Lung (tissue), 12 donors: ENCODE results near the gene TMIGD2. TPM values are rescaled to one million over a fixed set of nuclear protein-coding genes. Genes with fewer than 3 reads are reported as not detected.
"Not testable (repeated sequence)": the region's sequence is repeated elsewhere in the genome, so short reads cannot be mapped to it uniquely, and the experiment has no call there.

Experiments
- ATAC-seq: fragments of 200-7000 bp; cut with Tn5 transposase; one replicate; pipeline ENCODE4 v1.9.1; 2020; ENCODE audit warnings: moderate number of reproducible peaks; ENCODE audit not compliant: insufficient read depth, low FRiP score
- DNase-seq, 3 donors: peaks; one replicate each; pipeline ENCODE4 v3.0.0-alpha.2; 2013 to 2017
- H3K27ac ChIP-seq, 2 donors: one replicate each; pipeline ENCODE4 v1.5.1; 2013; ENCODE audit warnings: mild to moderate bottlenecking in 2 of 2, moderate library complexity in 2 of 2, control low read depth in 1 of 2, inconsistent platforms in 1 of 2, low read depth in 1 of 2, low read length in 1 of 2
- H3K27me3 ChIP-seq, 3 donors: one replicate each; pipeline ENCODE4 v1.5.1; 2013; ENCODE audit warnings: low read length in 2 of 3; ENCODE audit not compliant: control insufficient read depth in 3 of 3, insufficient read depth in 3 of 3
- H3K36me3 ChIP-seq, 4 donors: one replicate each; pipeline ENCODE4 v1.5.1; 2013; ENCODE audit warnings: low read length in 4 of 4, mild to moderate bottlenecking in 1 of 4, moderate library complexity in 1 of 4; ENCODE audit not compliant: control insufficient read depth in 4 of 4, insufficient read depth in 4 of 4
- H3K4me1 ChIP-seq, 5 donors: one replicate each; pipeline ENCODE4 v1.5.1; 2013; ENCODE audit warnings: low read length in 5 of 5, mild to moderate bottlenecking in 2 of 5, moderate library complexity in 1 of 5; ENCODE audit not compliant: control insufficient read depth in 5 of 5, insufficient read depth in 5 of 5
- H3K4me3 ChIP-seq: one replicate; pipeline ENCODE4 v1.5.1; 2013; ENCODE audit warnings: mild to moderate bottlenecking, control low read depth, moderate library complexity
- H3K9ac ChIP-seq, 2 donors: one replicate each; pipeline ENCODE4 v1.5.1; 2013; ENCODE audit warnings: low read length in 2 of 2, control low read depth in 1 of 2; ENCODE audit not compliant: insufficient read depth in 1 of 2
- H3K9me3 ChIP-seq, 4 donors: one replicate each; pipeline ENCODE4 v1.5.1; 2013; ENCODE audit warnings: low read length in 3 of 4, mild to moderate bottlenecking in 1 of 4, moderate library complexity in 1 of 4; ENCODE audit not compliant: control insufficient read depth in 4 of 4, insufficient read depth in 3 of 4
- WGBS, 2 donors: extraction: QIAGEN DNeasy Blood & Tissue Kit; methylation state at CpG; one replicate each; pipeline ENCODE4 v1.1.7; 2013; 5-methylcytosine and 5-hydroxymethylcytosine counted together
- polyA plus RNA-seq, 2 donors: library from polyadenylated mRNA; stranded (reverse); fragments of 200-250 nt; gene quantifications; one replicate each; pipeline ENCODE4 v1.2.1, GENCODE V29; 2013
- total RNA-seq, 2 donors: library from RNA; depleted of rRNA in 1 of 2; stranded (reverse); fragments of >200 nt in 1 of 2; gene quantifications; one replicate each; pipeline ENCODE4 v1.2.1, GENCODE V29; 2014 to 2021
- TF ChIP-seq, protein P1 (sequence below): IDR thresholded peaks from 2 replicates; pipeline ENCODE4 v1.5.1; 2012; ENCODE audit warnings: mild to moderate bottlenecking; ENCODE audit errors: control extremely low read depth, extremely low read depth
- donor health status: control.
- donor health status: control.
- donor health status: Bipolar disorder and iron deficiency.
- donor health status: healthy.
- donor health status: DM: yes; HTN: yes; CAD: no.

TMIGD2 gene
- total and polyA plus RNA-seq, 4 donors, result 0.34 to 1.7 (median 1.1) TPM

DNA sequence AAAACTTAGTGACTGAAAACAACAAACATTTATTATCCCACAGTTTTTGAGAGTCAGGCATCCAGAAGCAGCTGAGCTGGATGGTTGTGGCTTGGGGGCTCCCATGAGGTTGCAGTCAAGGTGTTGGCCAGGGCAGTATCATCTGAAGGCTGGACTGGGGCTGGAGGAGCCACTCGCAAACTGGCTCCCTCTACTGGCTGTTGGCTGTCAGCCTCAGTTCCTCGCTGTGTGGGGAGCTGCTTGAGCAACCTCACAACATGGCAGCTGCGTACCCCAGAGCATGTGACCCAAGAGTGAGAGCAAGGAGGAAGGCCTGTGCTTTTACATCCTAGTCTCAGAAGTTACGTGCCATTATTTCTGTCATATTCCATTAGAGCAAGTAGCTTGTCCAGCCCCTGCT is 45.6 kb downstream of the TMIGD2 start:
- 96 to 99% methylated on average over 4 of the region's 4 CpGs for WGBS, 2 donors
- H3K4me1 ChIP-seq, result no peaks in the 10 kb centered on the region
- TF ChIP-seq, protein P1, sequence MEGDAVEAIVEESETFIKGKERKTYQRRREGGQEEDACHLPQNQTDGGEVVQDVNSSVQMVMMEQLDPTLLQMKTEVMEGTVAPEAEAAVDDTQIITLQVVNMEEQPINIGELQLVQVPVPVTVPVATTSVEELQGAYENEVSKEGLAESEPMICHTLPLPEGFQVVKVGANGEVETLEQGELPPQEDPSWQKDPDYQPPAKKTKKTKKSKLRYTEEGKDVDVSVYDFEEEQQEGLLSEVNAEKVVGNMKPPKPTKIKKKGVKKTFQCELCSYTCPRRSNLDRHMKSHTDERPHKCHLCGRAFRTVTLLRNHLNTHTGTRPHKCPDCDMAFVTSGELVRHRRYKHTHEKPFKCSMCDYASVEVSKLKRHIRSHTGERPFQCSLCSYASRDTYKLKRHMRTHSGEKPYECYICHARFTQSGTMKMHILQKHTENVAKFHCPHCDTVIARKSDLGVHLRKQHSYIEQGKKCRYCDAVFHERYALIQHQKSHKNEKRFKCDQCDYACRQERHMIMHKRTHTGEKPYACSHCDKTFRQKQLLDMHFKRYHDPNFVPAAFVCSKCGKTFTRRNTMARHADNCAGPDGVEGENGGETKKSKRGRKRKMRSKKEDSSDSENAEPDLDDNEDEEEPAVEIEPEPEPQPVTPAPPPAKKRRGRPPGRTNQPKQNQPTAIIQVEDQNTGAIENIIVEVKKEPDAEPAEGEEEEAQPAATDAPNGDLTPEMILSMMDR, result no peak
- ATAC-seq, result no peak
- no peaks in the 10 kb centered on the region for H3K27me3 ChIP-seq
- no peak overlapping the region for H3K4me3 ChIP-seq
- H3K27ac ChIP-seq, result no peak overlapping the region
- DNase-seq, result no peak
- no peak overlapping the region for H3K9ac ChIP-seq
- H3K9me3 ChIP-seq, result peaks cover 0 to 12% (median 0%) of the 10 kb centered on the region in 4 donors
- H3K36me3 ChIP-seq, result peaks cover 14 to 58% (median 31%) of the 10 kb centered on the region in 4 donors

DNA sequence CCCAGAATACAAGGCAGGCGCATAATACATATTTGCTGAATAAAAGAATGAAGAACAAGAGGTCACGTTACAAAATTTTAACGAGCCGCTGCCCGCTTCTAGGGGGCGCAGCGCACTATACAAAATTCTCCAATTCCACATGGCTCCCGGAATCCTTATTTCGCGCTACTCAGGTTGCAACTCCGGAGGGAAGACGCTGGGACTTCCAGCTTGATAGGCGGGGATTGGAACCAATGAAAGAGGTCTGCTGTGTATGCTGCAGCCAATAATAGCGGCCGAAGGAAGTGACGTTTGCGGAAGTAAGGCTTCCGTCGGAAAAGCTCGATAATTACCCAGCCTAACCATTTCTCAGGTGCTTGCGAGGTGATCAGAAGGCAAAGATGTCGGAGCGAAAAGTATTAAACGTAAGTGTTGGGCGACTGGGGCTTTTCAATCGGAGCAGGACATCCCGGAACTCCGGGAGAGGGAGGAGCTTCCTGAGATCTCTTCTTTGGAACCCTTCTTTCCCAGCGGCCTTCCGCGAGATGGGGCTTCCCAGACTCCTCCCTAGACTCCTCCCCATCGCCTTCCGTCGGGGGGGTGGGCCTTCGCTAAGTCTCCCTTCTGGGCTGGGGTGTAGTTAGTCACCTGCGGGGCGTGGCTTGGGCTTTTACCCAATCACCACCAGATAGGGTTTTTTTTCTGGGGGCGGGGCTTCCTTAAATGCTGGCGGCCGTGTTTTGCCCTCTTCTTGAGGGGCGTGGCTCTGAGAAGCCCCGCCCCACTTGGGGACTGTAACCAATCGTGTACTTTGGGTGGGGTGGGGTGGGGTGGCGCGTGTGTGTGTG is 55.2 kb downstream of the TMIGD2 start, which contains the start of gene YJU2:
Gene YJU2, plus strand, starts transcription at position 314 of the 827 bp plus-strand sequence. Its CDS starts 67 bp downstream, at position 381.
- TF ChIP-seq, protein P1, result peak; percentile 49
- Histone ChIP-seq H3K9ac (peak within 1 kb of the TSS; percentile 74 to 91), H3K36me3 (peaks cover 11 to 27% (median 21%) of the 10 kb centered on the region in 4 donors), H3K27ac (peak within 1 kb of the TSS; percentile 93 to 98), H3K9me3 (no peaks in the 10 kb centered on the region), H3K4me1 (peaks cover 0 to 6% (median 0%) of the 10 kb centered on the region in 5 donors), H3K4me3 (peak within 1 kb of the TSS; percentile 72), H3K27me3 (no peaks in the 10 kb centered on the region)
- DNase-seq (peak; percentile 99), ATAC-seq (peak; percentile 98)
- WGBS, 2 donors, result 0% methylated on average over 43 to 45 of the region's 45 CpGs

DNA sequence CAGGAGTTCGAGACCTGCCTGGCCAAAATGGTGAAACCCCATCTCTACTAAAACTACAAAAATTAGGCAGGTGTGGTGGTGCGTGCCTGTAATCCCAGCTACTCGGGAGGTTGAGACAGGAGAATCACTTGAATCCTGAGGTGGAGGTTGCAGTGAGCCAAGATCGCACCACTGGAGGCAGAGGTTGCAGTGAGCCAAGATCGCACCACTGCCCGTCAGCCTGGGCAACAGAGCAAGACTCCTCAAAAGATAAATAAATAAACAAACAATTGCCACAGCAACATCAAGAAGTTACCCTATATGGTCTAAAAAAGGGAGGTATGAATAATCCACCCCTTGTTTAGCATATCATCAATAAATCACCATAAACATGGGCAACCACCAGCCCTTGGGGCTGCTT is 56.3 kb downstream of the TMIGD2 start:
- H3K27ac ChIP-seq, result not testable (repeated sequence)

More for the DNA sequence above, 56.3 kb downstream of the TMIGD2 start:
- H3K27me3 ChIP-seq, H3K9me3 ChIP-seq, H3K4me3 ChIP-seq, ATAC-seq, H3K4me1 ChIP-seq, H3K9ac ChIP-seq, DNase-seq: not testable (repeated sequence)
- WGBS, 2 donors, result 96 to 97% methylated on average over 6 of the region's 6 CpGs
- H3K36me3 ChIP-seq, result peaks cover 7 to 19% (median 15%) of the 10 kb centered on the region in 4 donors

Other genes with a start within 250 kb of the TMIGD2 start
- 10 to 100 TPM; 19.0 to 68.0 TPM for gene ZBTB7A, start 235.5 kb downstream of the TMIGD2 start, total RNA-seq
- 10 to 100 TPM; 13.4 to 20.1 TPM for gene ZBTB7A, start 235.5 kb downstream of the TMIGD2 start, polyA plus RNA-seq
- gene MAP2K2, start 178.3 kb downstream of the TMIGD2 start, total RNA-seq, result 100 to 1,000 TPM in 1 of 2 donors, 10 to 100 TPM in 1; 63.6 to 146 TPM
- 100 to 1,000 TPM; 120 to 181 TPM for gene MAP2K2, start 178.3 kb downstream of the TMIGD2 start, polyA plus RNA-seq
- gene CREB3L3, start 148.8 kb downstream of the TMIGD2 start, total RNA-seq, result not detected
- gene CREB3L3, start 148.8 kb downstream of the TMIGD2 start, polyA plus RNA-seq, result under 1 TPM in 1 of 2 donors, not detected in 1; 0.03 TPM
- 10 to 100 TPM; 10.2 to 29.3 TPM for gene SIRT6, start 119.8 kb downstream of the TMIGD2 start, total RNA-seq
- gene SIRT6, start 119.8 kb downstream of the TMIGD2 start, polyA plus RNA-seq, result 10 to 100 TPM; 29.1 to 36.5 TPM
- 1 to 10 TPM; 1.1 to 1.5 TPM for gene ANKRD24, start 119.7 kb downstream of the TMIGD2 start, total RNA-seq
- gene ANKRD24, start 119.7 kb downstream of the TMIGD2 start, polyA plus RNA-seq, result 1 to 10 TPM in 1 of 2 donors, under 1 TPM in 1; 0.68 to 2.4 TPM
- gene EBI3, start 72.9 kb downstream of the TMIGD2 start, total RNA-seq, result 1 to 10 TPM; 4.1 to 5.9 TPM
- gene EBI3, start 72.9 kb downstream of the TMIGD2 start, polyA plus RNA-seq, result 10 to 100 TPM in 1 of 2 donors, 1 to 10 TPM in 1; 6.9 to 92.7 TPM
- 10 to 100 TPM; 11.2 to 24.1 TPM for gene YJU2, start 55.3 kb downstream of the TMIGD2 start, total RNA-seq
- gene YJU2, start 55.3 kb downstream of the TMIGD2 start, polyA plus RNA-seq, result 10 to 100 TPM; 28.9 to 44.2 TPM
- gene SHD, start 23.1 kb downstream of the TMIGD2 start, total RNA-seq, result not detected
- gene SHD, start 23.1 kb downstream of the TMIGD2 start, polyA plus RNA-seq, result not detected
- 1 to 10 TPM in 1 of 2 donors, under 1 TPM in 1; 0.34 to 1.1 TPM for gene FSD1, start 2.2 kb upstream of the TMIGD2 start, total RNA-seq
- under 1 TPM; 0.31 to 0.63 TPM for gene FSD1, start 2.2 kb upstream of the TMIGD2 start, polyA plus RNA-seq
- 10 to 100 TPM; 24.4 to 30.0 TPM for gene STAP2, start 36.4 kb upstream of the TMIGD2 start, total RNA-seq
- 10 to 100 TPM; 24.6 to 32.6 TPM for gene STAP2, start 36.4 kb upstream of the TMIGD2 start, polyA plus RNA-seq
- 10 to 100 TPM in 1 of 2 donors, 1 to 10 TPM in 1; 9.1 to 30.5 TPM for gene MPND, start 41.2 kb upstream of the TMIGD2 start, total RNA-seq
- 10 to 100 TPM; 18.7 to 32.3 TPM for gene MPND, start 41.2 kb upstream of the TMIGD2 start, polyA plus RNA-seq
- 10 to 100 TPM; 30.6 to 68.6 TPM for gene SH3GL1, start 98.2 kb upstream of the TMIGD2 start, total RNA-seq
- 10 to 100 TPM; 53.1 to 65.4 TPM for gene SH3GL1, start 98.2 kb upstream of the TMIGD2 start, polyA plus RNA-seq
- 10 to 100 TPM in 1 of 2 donors, 1 to 10 TPM in 1; 10.0 to 16.7 TPM for gene CHAF1A, start 100.3 kb upstream of the TMIGD2 start, total RNA-seq
- 1 to 10 TPM; 6.8 to 7.4 TPM for gene CHAF1A, start 100.3 kb upstream of the TMIGD2 start, polyA plus RNA-seq
- 100 to 1,000 TPM in 1 of 2 donors, 10 to 100 TPM in 1; 74.4 to 113 TPM for gene UBXN6, start 155.4 kb upstream of the TMIGD2 start, total RNA-seq
- 100 to 1,000 TPM in 1 of 2 donors, 10 to 100 TPM in 1; 83.6 to 128 TPM for gene UBXN6, start 155.4 kb upstream of the TMIGD2 start, polyA plus RNA-seq
- gene HDGFL2, start 169.9 kb upstream of the TMIGD2 start, total RNA-seq, result 10 to 100 TPM; 36.5 to 36.9 TPM
- gene HDGFL2, start 169.9 kb upstream of the TMIGD2 start, polyA plus RNA-seq, result 10 to 100 TPM; 40.6 to 47.0 TPM
- gene PLIN4, start 216.1 kb upstream of the TMIGD2 start, total RNA-seq, result 1 to 10 TPM in 1 of 2 donors, under 1 TPM in 1; 0.85 to 5.0 TPM
- gene PLIN4, start 216.1 kb upstream of the TMIGD2 start, polyA plus RNA-seq, result 1 to 10 TPM; 3.7 to 3.9 TPM
- 10 to 100 TPM in 1 of 2 donors, 1 to 10 TPM in 1; 7.5 to 37.3 TPM for gene PLIN5, start 232.8 kb upstream of the TMIGD2 start, total RNA-seq
- gene PLIN5, start 232.8 kb upstream of the TMIGD2 start, polyA plus RNA-seq, result 10 to 100 TPM; 15.5 to 33.5 TPM
- 10 to 100 TPM; 14.4 to 15.7 TPM for gene LRG1, start 237.6 kb upstream of the TMIGD2 start, total RNA-seq
- 10 to 100 TPM; 15.4 to 56.7 TPM for gene LRG1, start 237.6 kb upstream of the TMIGD2 start, polyA plus RNA-seq